Ascending aorta (tissue), 2 donors: ENCODE measurements around the gene CHKA. TPM values are rescaled to one million over a fixed set of nuclear protein-coding genes. Genes with fewer than 3 reads are reported as not detected.

Source experiments
- DNase-seq, 2 donors: peaks; one replicate each; pipeline ENCODE4 v3.0.0-alpha.2; 2019; ENCODE audit warnings: low spot score in 2 of 2
- H3K27ac ChIP-seq, 2 donors: fragments of 200-600 bp; sonication (generic); one replicate each; pipeline ENCODE4 v1.5.1; 2016 to 2017; ENCODE audit warnings: mild to moderate bottlenecking in 1 of 2
- H3K27me3 ChIP-seq: fragments of 200-600 bp; sonication (generic); one replicate; pipeline ENCODE4 v1.5.1; 2017
- H3K36me3 ChIP-seq, 2 donors: fragments of 200-600 bp; sonication (generic); one replicate each; pipeline ENCODE4 v1.5.1; 2016
- H3K4me1 ChIP-seq, 2 donors: fragments of 200-600 bp; sonication (generic); one replicate each; pipeline ENCODE4 v1.5.1; 2016 to 2017; ENCODE audit warnings: mild to moderate bottlenecking in 1 of 2
- H3K4me3 ChIP-seq, 2 donors: fragments of 200-600 bp; sonication (generic); one replicate each; pipeline ENCODE4 v1.5.1; 2016 to 2017; ENCODE audit warnings: mild to moderate bottlenecking in 1 of 2
- H3K9me3 ChIP-seq, 2 donors: fragments of 200-600 bp; sonication (generic); one replicate each; pipeline ENCODE4 v1.5.1; 2016
- intact Hi-C: fragments of 100-400 bp; cut with DNase I; formaldehyde crosslinking; loops from one replicate; pipeline ENCODE4 v1.15.1; 2023
- total RNA-seq: library from RNA; depleted of rRNA; stranded (reverse); fragments of >200 nt; gene quantifications from one replicate; pipeline ENCODE4 v1.1.0, GENCODE V29; 2016
- TF ChIP-seq, protein P1 (sequence below), 3 experiments: fragments of 200-600 bp in 2 of 3; fragments of 450-650 bp in 1 of 3; sonication (generic) in 2 of 3; IDR thresholded peaks; one replicate each; pipeline ENCODE4 v1.5.1; 2016 to 2019; ENCODE audit warnings: antibody characterized with exemption in 3 of 3, mild to moderate bottlenecking in 1 of 3, moderate library complexity in 1 of 3

Gene CHKA
- total RNA-seq, 1 donor from 2014 or later, result 10.1 TPM

DNA sequence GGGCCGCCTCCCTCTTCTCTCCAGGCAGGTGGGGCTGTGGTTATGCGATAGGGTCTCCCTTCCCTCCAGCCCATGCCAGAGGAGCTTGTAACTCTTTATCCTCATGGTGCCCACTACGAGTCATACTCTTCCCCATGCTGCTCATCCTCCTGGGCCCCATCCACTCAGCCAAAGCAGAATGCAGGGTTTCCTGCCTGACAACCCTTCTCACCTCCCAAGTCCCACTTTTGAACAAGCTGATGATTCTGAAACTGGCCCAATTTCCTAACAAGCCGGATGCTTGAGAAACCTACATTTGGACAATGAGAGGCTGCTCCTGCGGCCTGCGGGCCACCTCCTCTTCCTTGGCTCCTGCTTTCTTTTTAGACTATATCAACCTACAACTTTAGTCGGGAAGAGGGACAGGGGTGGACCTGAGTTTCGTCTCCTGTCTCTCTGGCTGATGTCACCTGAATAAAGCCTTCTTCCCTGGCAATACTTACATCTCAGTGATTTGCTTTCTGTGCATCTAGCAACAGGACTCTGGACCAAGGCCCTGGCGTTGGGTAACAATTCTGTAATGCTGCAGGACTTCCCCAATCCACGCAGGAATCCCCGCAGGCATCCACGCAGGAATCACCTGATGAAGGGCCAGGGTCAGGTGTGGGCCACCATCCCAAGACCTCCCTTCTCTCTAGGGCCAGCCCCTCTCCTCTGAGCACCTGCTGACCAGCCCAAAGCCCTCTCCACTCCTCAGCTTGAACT, 92.2 kb downstream of the CHKA start:
- TF ChIP-seq, protein P1, sequence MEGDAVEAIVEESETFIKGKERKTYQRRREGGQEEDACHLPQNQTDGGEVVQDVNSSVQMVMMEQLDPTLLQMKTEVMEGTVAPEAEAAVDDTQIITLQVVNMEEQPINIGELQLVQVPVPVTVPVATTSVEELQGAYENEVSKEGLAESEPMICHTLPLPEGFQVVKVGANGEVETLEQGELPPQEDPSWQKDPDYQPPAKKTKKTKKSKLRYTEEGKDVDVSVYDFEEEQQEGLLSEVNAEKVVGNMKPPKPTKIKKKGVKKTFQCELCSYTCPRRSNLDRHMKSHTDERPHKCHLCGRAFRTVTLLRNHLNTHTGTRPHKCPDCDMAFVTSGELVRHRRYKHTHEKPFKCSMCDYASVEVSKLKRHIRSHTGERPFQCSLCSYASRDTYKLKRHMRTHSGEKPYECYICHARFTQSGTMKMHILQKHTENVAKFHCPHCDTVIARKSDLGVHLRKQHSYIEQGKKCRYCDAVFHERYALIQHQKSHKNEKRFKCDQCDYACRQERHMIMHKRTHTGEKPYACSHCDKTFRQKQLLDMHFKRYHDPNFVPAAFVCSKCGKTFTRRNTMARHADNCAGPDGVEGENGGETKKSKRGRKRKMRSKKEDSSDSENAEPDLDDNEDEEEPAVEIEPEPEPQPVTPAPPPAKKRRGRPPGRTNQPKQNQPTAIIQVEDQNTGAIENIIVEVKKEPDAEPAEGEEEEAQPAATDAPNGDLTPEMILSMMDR (IDR thresholded peaks at IDR 0.05), result no peak
- Histone ChIP-seq H3K27ac (no peak overlapping the region), H3K4me3 (no peak overlapping the region), H3K9me3 (no peaks in the 10 kb centered on the region), H3K4me1 (peaks cover 9 to 17% of the 10 kb centered on the region in 2 donors), H3K36me3 (peaks cover 18 to 25% of the 10 kb centered on the region in 2 donors), H3K27me3 (no peaks in the 10 kb centered on the region)
- intact Hi-C loops, result no loop called here
- DNase-seq, result no peak

DNA sequence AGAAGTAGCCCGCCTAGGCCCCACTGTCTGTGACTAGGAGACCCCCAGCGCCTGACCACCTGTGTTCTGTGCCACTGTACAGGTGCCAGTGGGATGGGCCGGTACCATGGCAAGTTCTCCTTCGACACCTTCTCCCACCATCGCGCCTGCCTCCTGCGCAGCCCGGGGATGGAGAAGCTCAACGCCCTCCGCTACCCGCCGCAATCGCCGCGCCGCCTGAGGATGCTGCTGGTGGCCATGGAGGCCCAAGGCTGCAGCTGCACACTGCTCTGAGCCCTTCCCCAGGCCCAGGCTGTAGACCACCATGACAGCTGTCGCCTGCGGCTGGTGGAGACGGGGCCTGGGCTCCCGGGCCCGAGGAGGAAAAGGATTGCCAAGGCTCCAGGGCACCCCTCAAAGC, 93.5 kb downstream of the CHKA start:
- TF ChIP-seq, protein P1 (IDR thresholded peaks at IDR 0.05), result no peak
- peaks cover 9 to 17% of the 10 kb centered on the region in 2 donors for H3K4me1 ChIP-seq
- no peak for DNase-seq
- intact Hi-C loops, result no loop called here
- H3K9me3 ChIP-seq, result no peaks in the 10 kb centered on the region
- H3K36me3 ChIP-seq, result peaks cover 7 to 13% of the 10 kb centered on the region in 2 donors
- H3K27me3 ChIP-seq, result no peaks in the 10 kb centered on the region
- H3K27ac ChIP-seq, result no peak overlapping the region
- no peak overlapping the region for H3K4me3 ChIP-seq

DNA sequence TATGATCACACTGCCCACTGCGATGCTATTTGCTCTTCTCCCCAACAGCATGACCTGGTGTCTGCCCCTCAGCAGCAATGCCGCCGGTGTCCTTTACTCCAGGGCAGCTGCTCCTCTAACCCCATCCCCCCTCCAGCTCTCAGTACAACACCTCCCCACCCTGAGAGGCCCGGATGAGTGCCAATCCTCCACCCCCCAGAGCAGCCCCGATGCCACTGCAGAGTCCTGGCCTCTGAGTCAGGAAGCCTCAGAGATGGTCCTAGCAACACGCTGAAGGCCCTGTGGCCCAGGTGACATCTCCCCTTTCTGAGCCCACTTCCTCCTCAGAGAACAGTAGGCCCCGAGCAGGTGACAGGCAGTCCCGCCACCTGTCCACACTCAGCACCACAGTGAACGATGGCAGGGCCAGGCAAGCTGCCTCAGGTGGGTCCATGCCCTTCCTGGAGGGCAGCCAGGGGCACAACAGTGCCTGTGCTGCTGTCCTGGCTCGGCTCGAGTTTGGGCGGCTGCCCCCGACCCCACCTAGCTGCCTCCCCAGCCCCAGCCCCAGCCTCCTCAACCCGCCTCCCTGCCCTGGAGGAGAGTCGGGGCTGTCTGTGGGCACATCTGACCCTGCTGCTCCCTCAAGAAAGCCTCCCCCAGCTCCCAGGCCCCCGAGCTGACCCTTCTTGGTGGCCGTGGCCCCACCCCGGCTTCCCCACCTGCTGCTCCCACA, 94.6 kb downstream of the CHKA start:
- H3K27ac ChIP-seq, result no peak overlapping the region
- TF ChIP-seq, protein P1 (IDR thresholded peaks at IDR 0.05), result no peak
- H3K9me3 ChIP-seq, result no peaks in the 10 kb centered on the region
- intact Hi-C loops, result no loop called here
- DNase-seq, result no peak
- H3K4me1 ChIP-seq, result peaks cover 2 to 10% of the 10 kb centered on the region in 2 donors
- H3K4me3 ChIP-seq, result no peak overlapping the region
- H3K36me3 ChIP-seq, result peaks cover 5 to 13% of the 10 kb centered on the region in 2 donors
- no peaks in the 10 kb centered on the region for H3K27me3 ChIP-seq

DNA sequence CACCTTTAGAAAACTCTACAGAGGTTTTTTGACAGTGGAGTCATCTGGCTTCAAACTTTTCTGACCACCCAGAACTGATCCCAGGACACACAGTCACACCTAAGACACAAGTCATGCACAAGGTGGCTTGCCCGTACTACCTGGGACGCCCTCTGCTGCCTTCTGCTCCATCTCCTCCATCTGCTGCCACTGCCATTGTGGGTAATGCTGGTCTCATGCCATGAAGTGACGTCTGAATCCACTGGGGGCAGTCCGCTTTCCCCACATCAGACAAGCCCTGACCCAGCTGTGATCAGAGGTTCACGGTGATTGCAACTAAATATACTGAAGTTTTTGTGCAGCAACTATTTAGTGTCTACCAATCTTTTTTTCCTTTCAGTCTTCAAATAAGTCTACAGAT, 96.1 kb downstream of the CHKA start:
- peaks cover 5 to 13% of the 10 kb centered on the region in 2 donors for H3K36me3 ChIP-seq
- intact Hi-C loops, result no loop called here
- TF ChIP-seq, protein P1 (IDR thresholded peaks at IDR 0.05), result no peak

DNA sequence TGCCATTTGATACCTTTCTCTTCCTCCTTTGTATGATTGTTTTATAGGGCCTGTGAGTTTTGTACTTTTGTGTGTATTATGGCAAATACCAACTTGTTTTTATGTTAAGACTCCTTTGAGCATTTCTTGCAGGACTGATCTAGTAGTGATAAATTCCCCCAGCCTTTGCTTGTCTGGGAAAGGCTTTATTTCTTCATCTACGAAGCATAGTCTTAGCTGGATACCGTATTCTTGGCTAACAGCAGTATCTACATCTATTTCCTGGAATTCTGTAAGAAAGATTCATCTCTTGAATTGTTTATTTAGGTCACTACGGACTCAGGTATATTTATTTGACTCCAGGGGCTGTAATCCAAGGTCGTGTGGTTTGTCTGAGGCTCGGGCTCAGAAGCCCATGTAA, 96.7 kb downstream of the CHKA start:
- Histone ChIP-seq H3K27me3 (no peaks in the 10 kb centered on the region), H3K27ac (no peak overlapping the region), H3K9me3 (no peaks in the 10 kb centered on the region), H3K36me3 (peaks cover 5 to 13% of the 10 kb centered on the region in 2 donors), H3K4me1 (peaks cover 0 to 2% of the 10 kb centered on the region in 2 donors), H3K4me3 (no peak overlapping the region)
- TF ChIP-seq, protein P1 (IDR thresholded peaks at IDR 0.05), result no peak
- intact Hi-C loops, result no loop called here
- DNase-seq, result no peak

More for the DNA sequence above, 96.1 kb downstream of the CHKA start:
- Histone ChIP-seq H3K4me3 (no peak overlapping the region), H3K27me3 (no peaks in the 10 kb centered on the region), H3K4me1 (peaks cover 0 to 5% of the 10 kb centered on the region in 2 donors), H3K27ac (no peak overlapping the region), H3K9me3 (no peaks in the 10 kb centered on the region)
- DNase-seq, result no peak
